SHP77 treated with DMSO at 0.1 percent for 48 hours (cell line): ENCODE measurements around the gene CD163L1.

Experiments
- DNase-seq: peaks from one replicate; lab custom pipeline; 2025; lab: John Stamatoyannopoulos, UW

Gene CD163L1

GRCh38 chr12:7324176-7324575, 119.8 kb downstream of the CD163L1 start:
- no peak for DNase-seq

- no peak for DNase-seq
Measured at GRCh38 chr12:7322599-7322998, 121.4 kb downstream of the CD163L1 start.

GRCh38 chr12:7321624-7322023, 122.3 kb downstream of the CD163L1 start:
- no peak for DNase-seq

GRCh38 chr12:7319930-7320329, 124.0 kb downstream of the CD163L1 start:
- DNase-seq, result no peak

- no peak for DNase-seq
Measured at GRCh38 chr12:7310070-7310469, 133.9 kb downstream of the CD163L1 start.
